HG02852 (cell line): ENCODE measurements around the gene TXNDC16.
"Not testable (repeated sequence)": the region's sequence is repeated elsewhere in the genome, so short reads cannot be mapped to it uniquely, and the experiment has no call there.

ENCODE experiments used
- ATAC-seq: cut with Tn5 transposase; IDR thresholded peaks from one replicate; pipeline ENCODE4 v1.9.1; 2021; ENCODE audit warnings: mild to moderate bottlenecking, moderate library complexity; ENCODE audit not compliant: unreplicated experiment

Gene TXNDC16, protein sequence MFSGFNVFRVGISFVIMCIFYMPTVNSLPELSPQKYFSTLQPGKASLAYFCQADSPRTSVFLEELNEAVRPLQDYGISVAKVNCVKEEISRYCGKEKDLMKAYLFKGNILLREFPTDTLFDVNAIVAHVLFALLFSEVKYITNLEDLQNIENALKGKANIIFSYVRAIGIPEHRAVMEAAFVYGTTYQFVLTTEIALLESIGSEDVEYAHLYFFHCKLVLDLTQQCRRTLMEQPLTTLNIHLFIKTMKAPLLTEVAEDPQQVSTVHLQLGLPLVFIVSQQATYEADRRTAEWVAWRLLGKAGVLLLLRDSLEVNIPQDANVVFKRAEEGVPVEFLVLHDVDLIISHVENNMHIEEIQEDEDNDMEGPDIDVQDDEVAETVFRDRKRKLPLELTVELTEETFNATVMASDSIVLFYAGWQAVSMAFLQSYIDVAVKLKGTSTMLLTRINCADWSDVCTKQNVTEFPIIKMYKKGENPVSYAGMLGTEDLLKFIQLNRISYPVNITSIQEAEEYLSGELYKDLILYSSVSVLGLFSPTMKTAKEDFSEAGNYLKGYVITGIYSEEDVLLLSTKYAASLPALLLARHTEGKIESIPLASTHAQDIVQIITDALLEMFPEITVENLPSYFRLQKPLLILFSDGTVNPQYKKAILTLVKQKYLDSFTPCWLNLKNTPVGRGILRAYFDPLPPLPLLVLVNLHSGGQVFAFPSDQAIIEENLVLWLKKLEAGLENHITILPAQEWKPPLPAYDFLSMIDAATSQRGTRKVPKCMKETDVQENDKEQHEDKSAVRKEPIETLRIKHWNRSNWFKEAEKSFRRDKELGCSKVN

DNA sequence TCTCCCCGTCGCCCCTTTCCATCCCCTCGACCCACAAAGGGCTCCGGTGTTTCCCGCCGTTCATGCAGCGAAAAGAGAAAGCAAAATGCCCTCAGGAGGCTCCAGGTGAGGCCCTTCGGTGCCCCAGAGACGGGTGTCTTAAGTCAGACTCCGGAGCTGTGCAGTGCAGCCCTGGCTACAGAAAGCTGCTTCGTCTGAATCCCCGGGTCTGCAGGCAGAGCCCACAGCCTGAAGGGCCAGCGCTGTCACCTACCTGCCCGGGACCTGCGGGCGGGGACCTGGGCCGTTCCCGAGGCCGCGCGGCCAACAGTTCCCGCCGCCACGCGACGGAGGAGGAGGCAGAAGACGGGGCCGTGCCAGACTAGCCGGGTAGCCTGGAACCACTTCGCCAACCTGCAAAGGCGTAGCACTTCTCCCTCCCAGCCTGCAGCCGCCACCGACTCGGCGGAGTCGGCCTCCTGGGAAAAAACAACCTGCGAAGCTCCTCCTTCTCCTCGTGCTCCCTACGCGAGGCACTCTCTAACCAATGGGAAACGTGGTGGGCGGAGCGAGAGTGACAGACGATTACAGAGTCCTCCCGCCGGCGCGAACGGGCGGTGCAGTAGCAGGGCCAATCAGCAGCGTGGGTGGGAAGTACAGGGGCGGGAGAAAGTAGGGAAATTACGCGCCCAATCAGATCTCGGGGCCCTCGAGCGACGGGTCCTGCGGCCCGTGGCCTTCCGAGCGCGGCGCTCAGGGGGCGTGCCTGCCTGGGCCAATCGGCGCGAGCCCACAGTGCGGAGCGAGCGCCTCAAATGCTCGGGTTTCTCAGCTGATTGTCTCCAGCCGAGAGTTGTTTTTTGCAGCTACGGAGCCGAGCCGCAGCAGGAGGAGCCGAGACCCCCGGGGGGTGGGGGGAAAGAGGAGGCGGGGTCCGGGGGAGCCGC is at the start of gene TXNDC16, which contains the start of gene GPR137C:
TSS of gene TXNDC16 (minus strand) at position 443 of the 926 bp plus-strand sequence. CDS start 8,948 bp downstream, outside the sequence.
TSS of gene GPR137C (plus strand) at position 774 of the 926 bp plus-strand sequence. CDS start 312 bp downstream, outside the sequence.
- peak; percentile 95 for ATAC-seq

DNA sequence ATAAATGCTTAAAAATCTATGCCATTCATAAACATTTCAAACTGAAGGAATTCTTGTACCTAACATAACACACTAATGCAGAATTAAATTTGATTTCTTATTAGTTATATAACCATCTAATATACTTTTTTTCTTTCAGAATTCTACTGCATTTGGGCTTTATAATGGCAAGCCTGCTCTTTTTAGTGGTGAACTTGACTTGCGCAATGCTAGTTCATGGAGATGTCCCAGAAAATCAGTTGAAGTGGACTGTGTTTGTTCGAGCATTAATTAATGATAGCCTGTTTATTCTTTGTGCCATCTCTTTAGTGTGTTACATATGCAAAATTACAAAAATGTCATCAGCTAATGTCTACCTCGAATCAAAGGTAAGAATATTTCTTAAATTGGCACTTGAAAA is 47.7 kb upstream of the TXNDC16 start:
- no peak for ATAC-seq

DNA sequence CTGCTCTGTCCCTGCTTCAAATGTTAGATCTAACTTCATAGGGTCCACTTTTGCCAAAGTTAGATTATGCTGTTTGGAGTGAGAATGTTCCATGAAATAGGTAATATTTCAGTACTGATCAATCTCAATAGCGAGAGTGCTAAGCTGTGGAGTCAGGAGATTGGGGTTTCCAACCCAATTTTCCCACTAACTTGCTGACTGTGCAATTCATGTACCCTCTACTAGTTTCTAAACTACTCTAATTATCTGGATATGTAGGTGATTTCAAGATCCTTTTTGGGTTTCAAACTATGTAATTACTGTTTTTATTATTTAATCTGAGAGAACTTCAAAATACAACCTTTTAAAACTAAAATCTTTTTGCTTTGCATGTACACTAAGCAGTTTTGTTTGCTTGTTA is 46.3 kb upstream of the TXNDC16 start:
- ATAC-seq, result no peak

DNA sequence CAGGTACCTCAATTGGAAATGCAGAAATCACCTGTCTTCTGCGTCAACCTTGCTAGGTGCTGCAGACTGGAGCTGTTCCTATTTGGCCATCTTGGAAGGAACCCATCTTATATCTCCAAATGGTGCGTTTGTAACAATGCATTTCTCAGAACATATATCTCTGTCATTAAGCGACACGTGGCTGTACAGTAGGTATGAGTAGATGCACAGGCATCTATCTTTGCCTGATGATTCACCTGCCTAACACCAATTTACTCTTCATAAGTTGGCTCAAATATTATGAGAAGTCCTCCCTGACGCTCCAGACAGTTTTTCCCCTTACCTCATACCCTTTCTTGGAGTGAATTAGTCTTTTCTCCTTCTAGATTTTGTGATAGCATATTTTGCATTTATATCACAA is 44.6 kb upstream of the TXNDC16 start:
- no peak for ATAC-seq

DNA sequence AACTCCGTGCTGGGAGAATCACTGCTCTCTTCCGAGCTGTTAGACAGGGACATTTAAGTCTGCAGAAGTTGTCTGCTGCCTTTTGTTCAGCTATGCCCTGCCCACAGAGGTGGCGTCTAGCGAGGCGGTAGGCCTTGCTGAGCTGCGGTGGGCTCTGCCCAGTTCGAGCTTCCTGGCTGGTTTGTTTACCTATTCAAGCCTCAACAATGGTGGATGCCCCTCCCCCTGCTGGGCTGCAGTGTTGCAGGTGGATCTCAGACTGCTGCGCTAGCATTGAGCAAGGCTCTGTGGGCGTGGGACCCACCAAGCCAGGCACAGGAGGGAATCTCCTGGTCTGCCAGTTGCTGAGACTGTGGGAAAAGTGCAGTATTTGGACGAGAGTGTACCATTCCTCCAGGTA is 44.0 kb upstream of the TXNDC16 start:
- no peak for ATAC-seq

DNA sequence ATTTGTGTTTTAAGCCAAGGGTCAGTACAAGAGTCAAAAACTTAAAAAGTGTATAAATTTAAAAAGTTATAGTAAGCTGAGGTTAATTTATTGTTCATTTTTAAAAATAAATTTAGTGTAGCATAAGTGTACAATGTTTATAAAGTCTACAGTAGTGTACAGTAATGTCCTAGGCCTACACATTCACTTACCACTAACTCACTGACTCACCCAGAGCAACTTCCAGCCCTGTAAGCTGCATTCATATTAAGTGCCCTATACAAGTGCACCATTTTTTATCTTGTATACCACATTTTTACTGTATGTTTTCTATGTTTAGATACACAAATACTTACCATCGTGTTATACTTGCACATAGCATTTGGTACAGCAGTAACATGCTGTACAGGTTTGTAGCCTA is 38.0 kb upstream of the TXNDC16 start:
- no peak for ATAC-seq

DNA sequence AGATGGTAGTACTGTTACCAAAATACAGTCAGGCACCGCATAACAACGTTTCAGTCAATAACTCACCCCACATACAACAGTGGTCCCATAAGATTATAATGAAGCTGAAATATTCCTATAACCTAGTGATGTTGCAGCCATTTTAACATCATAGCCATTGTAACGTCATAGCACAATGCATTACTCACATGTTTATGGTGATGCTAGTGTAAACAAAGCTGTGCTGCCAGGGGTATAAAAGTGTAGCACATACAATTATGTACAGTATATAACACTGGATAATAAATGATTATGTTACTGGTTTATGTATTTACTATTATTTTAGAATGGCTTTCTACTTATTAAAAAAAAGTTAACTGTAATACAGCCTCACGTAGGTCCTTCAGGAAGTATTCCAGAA is 37.3 kb upstream of the TXNDC16 start:
- ATAC-seq, result no peak

DNA sequence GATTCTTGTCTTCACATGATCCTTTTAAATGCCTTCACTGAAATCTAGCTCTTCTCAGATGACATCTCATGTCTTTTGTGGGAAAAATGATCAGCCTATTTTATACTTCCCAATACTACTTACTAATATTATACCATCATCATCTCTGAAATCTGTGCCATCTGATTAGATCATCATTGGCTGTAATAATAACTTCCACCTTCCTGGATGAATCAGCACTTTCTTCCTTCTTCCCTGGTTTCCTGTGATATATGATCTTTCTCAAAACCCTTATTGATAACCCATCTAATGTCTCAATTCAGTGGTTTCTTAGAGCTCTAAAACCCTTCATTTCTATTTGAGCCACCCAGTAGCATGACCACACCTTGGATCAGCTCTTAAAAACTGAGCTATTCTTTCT is 31.2 kb upstream of the TXNDC16 start:
- no peak for ATAC-seq

DNA sequence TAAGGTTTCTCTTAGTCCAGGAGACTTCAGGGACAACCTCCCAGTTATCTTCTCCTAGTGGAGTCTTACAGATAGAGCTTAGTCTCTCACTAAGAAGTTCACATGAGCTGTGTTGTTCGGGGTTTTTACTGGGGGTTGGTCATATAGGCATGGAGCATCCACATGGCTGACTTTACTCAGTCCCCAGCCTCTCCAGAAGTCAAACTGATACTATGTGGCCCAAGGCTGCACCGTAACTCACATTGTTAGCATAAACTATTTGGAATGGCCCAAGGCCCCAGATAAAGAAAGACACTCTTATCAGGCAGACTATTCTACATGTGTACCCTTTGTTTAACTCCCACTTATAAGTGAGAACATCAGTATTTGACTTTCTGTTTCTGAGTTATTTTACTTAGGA is 23.6 kb upstream of the TXNDC16 start:
- no peak for ATAC-seq

DNA sequence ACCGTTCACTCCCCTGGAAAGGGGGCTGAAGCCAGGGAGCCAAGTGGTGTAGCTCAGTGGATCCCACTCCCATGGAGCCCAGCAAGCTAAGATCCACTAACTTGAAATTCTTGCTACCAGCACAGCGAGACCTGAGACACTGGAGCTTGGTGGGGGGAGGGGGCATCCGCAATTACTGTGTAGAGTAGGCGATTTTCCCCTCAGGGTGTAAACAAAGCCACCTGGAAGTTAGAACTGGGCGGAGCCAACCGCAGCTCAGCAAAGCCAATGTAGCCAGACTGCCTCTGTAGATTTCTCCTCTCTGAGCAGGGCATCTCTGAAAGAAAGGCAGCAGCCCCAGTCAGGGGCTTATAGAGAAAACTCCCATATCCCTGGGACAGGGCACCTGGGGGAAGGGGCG is 16.1 kb upstream of the TXNDC16 start:
- ATAC-seq, result not testable (repeated sequence)

DNA sequence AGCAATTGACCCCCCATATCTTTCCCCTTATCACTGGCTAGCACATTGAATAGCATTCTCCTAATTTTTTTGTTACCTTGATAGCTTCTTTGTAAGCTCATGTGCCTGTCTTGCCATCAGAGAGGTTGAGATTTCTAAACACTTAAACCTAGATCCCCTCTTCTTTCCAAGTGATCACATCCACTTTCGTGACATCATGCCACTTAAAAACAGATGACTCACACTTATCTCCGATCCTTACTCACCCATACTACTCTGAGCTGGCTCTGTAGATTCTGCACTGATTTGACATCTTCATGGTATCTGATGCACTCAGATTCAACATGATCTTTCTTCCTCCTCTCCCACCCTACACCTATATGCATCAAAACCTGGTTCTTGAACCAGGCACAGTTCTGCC is 10.8 kb upstream of the TXNDC16 start:
- no peak for ATAC-seq

DNA sequence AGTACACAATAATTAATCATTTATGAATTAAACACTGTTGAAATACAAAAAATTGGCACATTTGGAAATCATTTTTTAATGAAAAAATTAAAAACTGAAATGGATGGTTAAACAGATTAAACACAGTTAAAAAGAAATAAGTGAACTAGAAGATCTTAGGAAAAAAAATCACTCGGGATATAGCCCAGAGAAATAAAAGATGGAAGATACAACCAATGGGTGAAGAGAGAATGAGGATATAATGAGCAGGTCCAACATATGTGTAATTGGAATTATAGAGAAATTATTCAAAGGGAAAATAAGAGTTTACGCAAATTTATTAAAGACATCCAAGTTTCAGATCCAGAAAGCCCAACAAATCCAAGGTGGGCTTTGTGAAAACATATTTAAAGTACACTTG is 6.4 kb upstream of the TXNDC16 start:
- no peak for ATAC-seq

DNA sequence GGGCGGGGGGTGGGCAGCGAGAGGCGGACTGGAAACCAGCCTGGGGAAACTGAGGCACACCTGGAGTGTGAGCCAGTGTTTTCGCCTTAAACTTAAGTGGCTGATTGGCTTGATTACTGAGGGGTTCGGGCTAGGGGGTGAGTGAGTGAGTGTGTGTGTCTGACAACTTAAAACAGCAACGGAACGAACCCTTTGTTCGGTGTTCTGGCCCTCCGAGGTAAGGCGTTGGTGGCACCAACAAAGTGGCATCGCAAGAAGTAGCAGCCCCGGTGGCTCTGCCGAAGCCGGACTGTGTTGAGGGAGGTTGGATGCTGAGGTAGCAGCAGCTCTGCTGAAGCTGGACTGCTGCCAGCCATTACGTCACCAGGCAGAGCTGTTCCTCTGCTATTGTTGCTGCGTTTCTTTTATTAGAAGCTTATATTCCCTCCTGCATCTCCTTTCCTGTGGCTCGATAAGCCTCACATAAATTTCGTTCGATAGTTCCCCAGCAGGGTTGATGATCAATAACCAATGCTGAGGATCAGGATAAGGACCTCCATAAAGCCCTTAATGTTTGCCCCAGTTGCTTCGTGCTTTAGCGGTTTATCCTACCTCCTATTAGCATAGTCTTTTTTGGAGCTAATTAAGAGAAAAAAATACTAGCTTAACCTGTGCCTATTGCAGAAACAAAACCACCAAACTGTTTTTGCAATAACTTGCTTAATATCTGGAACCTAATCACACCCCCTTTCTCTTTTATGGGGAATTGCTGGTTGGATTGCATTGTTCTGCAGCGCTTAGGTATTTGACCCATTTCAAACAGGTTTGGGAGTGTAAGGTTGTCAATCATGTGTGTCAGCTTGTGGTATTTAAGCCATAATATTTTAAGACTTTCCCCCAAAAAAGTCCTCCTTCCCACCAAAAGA is 1.6 kb upstream of the TXNDC16 start:
- ATAC-seq, result no peak

DNA sequence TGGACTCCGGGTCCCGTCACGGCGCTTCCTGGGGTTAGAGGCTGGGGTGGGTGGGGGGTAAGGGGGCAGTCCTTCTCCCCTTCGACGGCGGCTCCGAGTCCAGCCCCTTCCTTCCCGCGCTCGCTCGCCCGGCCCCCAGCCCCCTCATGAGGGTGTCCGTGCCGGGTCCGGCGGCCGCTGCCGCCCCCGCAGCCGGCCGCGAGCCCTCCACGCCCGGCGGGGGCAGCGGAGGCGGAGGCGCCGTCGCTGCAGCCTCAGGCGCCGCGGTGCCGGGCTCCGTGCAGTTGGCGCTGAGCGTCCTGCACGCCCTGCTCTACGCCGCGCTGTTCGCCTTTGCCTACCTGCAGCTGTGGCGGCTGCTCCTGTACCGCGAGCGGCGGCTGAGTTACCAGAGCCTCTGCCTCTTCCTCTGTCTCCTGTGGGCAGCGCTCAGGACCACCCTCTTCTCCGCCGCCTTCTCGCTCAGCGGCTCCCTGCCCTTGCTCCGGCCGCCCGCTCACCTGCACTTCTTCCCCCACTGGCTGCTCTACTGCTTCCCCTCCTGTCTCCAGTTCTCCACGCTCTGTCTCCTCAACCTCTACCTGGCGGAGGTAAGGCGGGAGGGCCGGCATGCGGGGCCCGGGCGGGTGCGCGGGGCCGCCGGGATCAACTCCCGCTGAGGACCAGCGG is 831 bp upstream of the TXNDC16 start:
- ATAC-seq, result peak; percentile 23

DNA sequence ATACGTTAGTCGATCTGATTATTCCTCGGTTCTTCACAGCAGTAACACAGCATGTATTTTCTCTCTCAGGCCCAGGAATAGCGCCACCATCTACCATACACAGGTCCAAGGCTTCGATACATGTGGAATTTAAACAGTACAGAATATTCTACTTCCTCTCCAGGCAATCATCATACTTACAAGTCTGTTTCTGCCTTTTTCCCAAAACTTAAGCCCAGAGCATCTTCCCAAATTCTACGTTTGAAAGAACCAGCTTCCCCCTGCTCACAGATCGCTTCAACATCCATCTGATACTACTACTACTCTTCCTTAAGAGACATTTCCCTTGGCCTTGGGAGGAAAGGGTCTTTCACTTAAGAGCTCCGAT is 626 bp downstream of the TXNDC16 start:
- ATAC-seq, result no peak

DNA sequence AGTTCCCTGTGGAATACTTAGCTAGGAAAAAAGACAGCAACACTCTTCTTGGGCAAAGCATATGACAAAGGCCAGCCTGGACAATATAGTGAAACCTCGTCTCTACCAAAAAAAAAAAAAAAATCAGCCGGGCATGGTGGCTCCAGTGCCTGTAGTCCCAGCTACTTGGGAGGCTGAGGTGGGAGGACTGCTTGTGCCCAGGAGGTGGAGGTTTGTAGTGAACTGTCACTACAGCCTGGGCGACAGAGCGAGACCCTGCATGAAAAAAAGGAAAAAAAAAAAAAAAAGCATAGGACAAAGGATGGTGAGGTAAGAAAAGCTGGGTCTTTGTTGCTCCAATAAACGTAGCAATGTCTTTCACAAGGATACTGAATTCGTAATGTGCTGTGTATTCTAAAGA is 1.1 kb downstream of the TXNDC16 start:
- no peak for ATAC-seq

DNA sequence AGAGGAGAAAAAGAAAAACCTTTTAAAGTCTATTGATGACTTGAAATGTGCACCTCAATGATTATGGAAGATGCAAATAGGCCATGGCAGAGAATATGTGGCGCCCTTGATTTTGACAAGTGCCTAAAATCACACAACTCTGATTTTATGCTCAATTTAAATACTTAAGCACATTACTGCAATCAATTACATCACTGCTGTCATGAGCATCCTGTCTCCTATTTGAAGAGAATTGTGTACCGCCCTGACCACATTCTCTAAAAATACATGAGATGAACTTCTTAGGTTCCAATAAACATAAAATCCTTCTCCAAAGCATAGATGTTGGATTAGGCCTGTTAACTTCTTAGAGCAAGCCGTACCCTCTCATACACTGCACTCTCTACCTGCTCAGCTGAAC is 1.6 kb downstream of the TXNDC16 start:
- ATAC-seq, result no peak

DNA sequence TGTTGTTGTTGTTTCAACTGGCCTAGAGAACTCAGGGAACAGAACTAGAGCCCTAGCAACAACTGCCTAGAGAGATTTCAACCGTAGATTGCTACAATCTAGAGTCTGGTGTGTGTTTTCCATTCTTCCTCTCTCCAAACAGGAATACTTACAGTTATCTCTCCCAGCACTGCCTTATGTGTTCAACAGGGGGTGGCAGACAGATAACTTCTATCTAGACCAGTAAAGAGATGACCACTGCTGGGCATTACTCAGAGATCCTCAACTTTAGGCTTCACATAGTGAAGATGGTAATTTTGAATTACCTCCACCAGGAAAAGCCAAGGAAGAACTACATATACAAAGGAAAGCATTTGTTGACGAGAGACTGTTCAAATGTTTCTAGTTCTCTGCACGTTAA is 4.8 kb downstream of the TXNDC16 start:
- no peak for ATAC-seq

DNA sequence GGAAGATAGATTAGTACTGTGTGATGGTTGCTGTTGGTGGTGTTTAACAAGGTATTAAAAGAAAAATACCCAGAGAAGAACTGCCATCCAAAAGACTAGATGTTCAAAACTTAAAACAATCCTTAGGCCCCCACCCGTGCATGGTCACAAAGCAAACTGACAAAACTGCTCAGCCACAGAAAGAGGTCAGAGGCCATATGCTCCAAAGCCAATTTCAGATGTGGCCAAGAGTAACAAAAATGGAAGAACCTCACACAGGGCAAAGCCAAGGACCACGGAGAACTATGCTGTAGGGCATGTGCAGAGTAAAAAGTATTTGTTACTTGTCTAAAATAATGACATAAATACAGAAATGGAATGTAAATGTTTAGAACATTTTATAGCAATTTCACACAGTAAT is 5.3 kb downstream of the TXNDC16 start:
- no peak for ATAC-seq

DNA sequence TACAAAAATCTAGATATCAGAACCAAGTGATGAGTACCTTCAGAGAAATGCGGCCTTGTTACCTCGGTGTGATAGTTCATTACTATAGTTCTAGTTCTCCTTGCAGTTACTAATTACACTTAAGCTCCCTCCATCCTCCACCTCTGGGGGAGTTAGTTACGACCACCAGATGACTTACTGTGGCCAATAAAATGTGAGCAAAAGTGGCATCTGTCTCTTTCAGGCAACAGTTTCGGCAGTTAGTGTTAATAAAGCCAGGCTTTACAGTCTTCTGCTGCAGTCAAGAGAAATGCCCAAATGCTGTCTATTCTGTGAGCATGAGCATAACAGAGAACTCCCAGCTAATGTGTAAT is 6.0 kb downstream of the TXNDC16 start:
- ATAC-seq, result no peak
